DOHH2 (cell line): ENCODE measurements around the gene ANXA9.

Source experiments
- H3F3A ChIP-seq: fragments of 200-600 bp; sonication (generic), shearing (Covaris generic); 2 replicates; pipeline ENCODE4 v1.6.0; 2016; ENCODE audit warnings: antibody characterized with exemption, mild to moderate bottlenecking; ENCODE audit not compliant: control insufficient read depth, insufficient read depth
- H3K27ac ChIP-seq: fragments of 200-600 bp; sonication (generic); 2 replicates; pipeline ENCODE4 v1.5.1; 2014; ENCODE audit warnings: low read depth, mild to moderate bottlenecking, low read length, moderate library complexity
- H3K27me3 ChIP-seq: fragments of 200-600 bp; sonication (generic); 2 replicates; pipeline ENCODE4 v1.6.1; 2014; ENCODE audit warnings: mild to moderate bottlenecking, low read length, mixed read lengths; ENCODE audit not compliant: control insufficient read depth
- H3K36me3 ChIP-seq: fragments of 200-600 bp; sonication (generic); 2 replicates; pipeline ENCODE4 v1.6.1; 2014; ENCODE audit warnings: mild to moderate bottlenecking, low read length, moderate library complexity, mixed read lengths; ENCODE audit not compliant: control insufficient read depth
- H3K4me1 ChIP-seq: fragments of 200-600 bp; sonication (generic); 2 replicates; pipeline ENCODE4 v1.6.1; 2014; ENCODE audit warnings: mild to moderate bottlenecking, low read length, mixed read lengths; ENCODE audit not compliant: control insufficient read depth
- H3K4me2 ChIP-seq: fragments of 200-600 bp; sonication (generic); 2 replicates; pipeline ENCODE4 v1.6.0; 2014; ENCODE audit warnings: mild to moderate bottlenecking, low read length, moderate library complexity
- H3K4me3 ChIP-seq: fragments of 200-600 bp; sonication (generic); 2 replicates; pipeline ENCODE4 v1.5.1; 2014; ENCODE audit warnings: mild to moderate bottlenecking, low read length, mixed read lengths
- H3K79me2 ChIP-seq: fragments of 200-600 bp; sonication (generic); 2 replicates; pipeline ENCODE4 v1.6.1; 2014; ENCODE audit warnings: mild to moderate bottlenecking, low read length, mixed read lengths; ENCODE audit not compliant: control insufficient read depth
- H3K9me2 ChIP-seq: fragments of 200-600 bp; sonication (generic); replicated peaks from 2 replicates; pipeline ENCODE4 v1.6.1; 2014; ENCODE audit warnings: mild to moderate bottlenecking, low read length, mixed read lengths; ENCODE audit not compliant: control insufficient read depth
- H3K9me3 ChIP-seq: fragments of 200-600 bp; sonication (generic); 2 replicates; pipeline ENCODE4 v1.6.1; 2014; ENCODE audit warnings: antibody characterized with exemption, low read length, mixed read lengths; ENCODE audit not compliant: control insufficient read depth, insufficient read depth
- H4K20me1 ChIP-seq: fragments of 200-600 bp; sonication (generic); 2 replicates; pipeline ENCODE4 v1.6.0; 2014; ENCODE audit warnings: low read depth, mild to moderate bottlenecking, antibody characterized with exemption, low read length, moderate library complexity; ENCODE audit not compliant: control insufficient read depth, insufficient read depth
- CTCF ChIP-seq: fragments of 200-600 bp; sonication (generic); IDR thresholded peaks from one replicate; pipeline ENCODE4 v1.5.1; 2014; ENCODE audit warnings: antibody characterized with exemption, mild to moderate bottlenecking, low read depth, low read length; ENCODE audit not compliant: poor library complexity, severe bottlenecking
- EZH2phosphoT487 ChIP-seq: fragments of 200-600 bp; sonication (generic); IDR thresholded peaks from 2 replicates; pipeline ENCODE4 v1.6.1; 2017; ENCODE audit warnings: borderline replicate concordance, mild to moderate bottlenecking, antibody characterized with exemption, low read length, moderate library complexity, mixed read lengths

ANXA9 gene

DNA sequence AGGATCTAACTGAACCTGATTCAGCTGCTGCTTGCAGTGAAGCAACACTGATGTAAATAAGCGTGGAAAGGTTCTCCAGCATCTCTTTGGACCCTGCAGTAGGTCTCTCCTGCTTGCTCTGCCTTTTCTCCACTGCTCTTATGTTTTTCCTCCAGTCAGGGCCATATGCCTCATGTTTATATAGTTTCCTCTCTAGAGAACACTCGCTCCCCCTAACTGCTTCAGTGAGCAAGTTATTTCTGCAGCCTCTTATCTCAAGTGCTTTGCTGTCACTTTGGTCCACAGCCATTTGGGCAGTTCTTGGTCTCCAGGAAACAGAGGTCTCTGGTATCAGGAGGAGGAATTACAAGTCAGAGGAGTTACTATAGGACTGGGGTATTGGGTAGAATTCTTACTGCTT is 31.4 kb downstream of the ANXA9 start:
- TF ChIP-seq CTCF (no peak), EZH2phosphoT487 (no peak)

GRCh38 chr1:151024540-151025146 is 42.6 kb downstream of the ANXA9 start:
- no peak overlapping the region for H3K27ac ChIP-seq
- H3K4me2 ChIP-seq = no peak overlapping the region

More for the DNA sequence above, 31.4 kb downstream of the ANXA9 start:
- H3K4me1 ChIP-seq = peaks cover 10% of the 10 kb centered on the region
- peaks cover 22% of the 10 kb centered on the region for H3K79me2 ChIP-seq
- no peak overlapping the region for H3K27ac ChIP-seq
- no peaks in the 10 kb centered on the region for H4K20me1 ChIP-seq
- no peak overlapping the region for H3K4me2 ChIP-seq
- H3K4me3 ChIP-seq = no peak overlapping the region
- peaks cover 6% of the 10 kb centered on the region for H3K36me3 ChIP-seq
- H3K9me3 ChIP-seq = no peaks in the 10 kb centered on the region
- H3F3A ChIP-seq = no peaks in the 10 kb centered on the region; the same call in 1 of the 2 replicates
- no peaks in the 10 kb centered on the region for H3K27me3 ChIP-seq
- H3K9me2 ChIP-seq = no peaks in the 10 kb centered on the region

GRCh38 chr1:151026460-151026859 is 44.4 kb downstream of the ANXA9 start:
- Histone ChIP-seq H3K9me2 (no peaks in the 10 kb centered on the region), H3K4me3 (no peak overlapping the region), H4K20me1 (no peaks in the 10 kb centered on the region), H3F3A (no peaks in the 10 kb centered on the region), H3K4me1 (0 out of 2 replicates have a peak, but pooled peaks cover 2% of the 10 kb centered on the region), H3K36me3 (peaks cover 24% of the 10 kb centered on the region), H3K79me2 (no peaks in the 10 kb centered on the region), H3K4me2 (no peak overlapping the region), H3K27ac (no peak overlapping the region), H3K27me3 (no peaks in the 10 kb centered on the region), H3K9me3 (no peaks in the 10 kb centered on the region)
- TF ChIP-seq EZH2phosphoT487 (no peak), CTCF (no peak)

More at GRCh38 chr1:151024540-151025146, 42.6 kb downstream of the ANXA9 start:
- Histone ChIP-seq H4K20me1 (no peaks in the 10 kb centered on the region), H3K36me3 (peaks cover 19% of the 10 kb centered on the region), H3F3A (no peaks in the 10 kb centered on the region), H3K9me2 (no peaks in the 10 kb centered on the region), H3K79me2 (no peaks in the 10 kb centered on the region), H3K9me3 (no peaks in the 10 kb centered on the region), H3K27me3 (no peaks in the 10 kb centered on the region), H3K4me1 (0 out of 2 replicates have a peak, but pooled peaks cover 2% of the 10 kb centered on the region), H3K4me3 (no peak overlapping the region)
- TF ChIP-seq CTCF (peak; percentile 85), EZH2phosphoT487 (no peak)
